NCI-H2107 (cell line): ENCODE results near the gene ZC3H12C.
A peak's percentile ranks its signal among the peaks of the same experiment; 100 is the strongest.

Source experiments
- DNase-seq: peaks from one replicate; lab custom pipeline; 2025; lab: John Stamatoyannopoulos, UW

Gene ZC3H12C

DNA sequence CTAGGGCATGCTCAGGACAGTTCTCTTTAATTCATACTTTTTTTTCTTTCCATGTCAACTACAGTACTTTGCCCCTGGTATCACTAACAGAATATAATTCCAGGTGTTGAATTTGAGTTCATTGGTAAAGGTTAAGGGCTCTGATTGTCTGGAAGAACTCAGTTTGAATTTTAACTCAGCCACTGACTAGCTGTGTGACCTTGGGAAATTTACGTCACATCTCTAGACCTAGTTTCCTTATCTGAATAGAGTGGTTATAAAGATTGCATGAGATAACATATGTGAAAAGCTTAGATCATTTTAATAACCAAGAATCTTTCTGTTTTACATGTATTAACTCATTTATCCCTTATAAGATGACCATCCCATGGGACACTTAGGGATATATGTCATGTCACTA, 15.8 kb upstream of the ZC3H12C start:
- no peak for DNase-seq

DNA sequence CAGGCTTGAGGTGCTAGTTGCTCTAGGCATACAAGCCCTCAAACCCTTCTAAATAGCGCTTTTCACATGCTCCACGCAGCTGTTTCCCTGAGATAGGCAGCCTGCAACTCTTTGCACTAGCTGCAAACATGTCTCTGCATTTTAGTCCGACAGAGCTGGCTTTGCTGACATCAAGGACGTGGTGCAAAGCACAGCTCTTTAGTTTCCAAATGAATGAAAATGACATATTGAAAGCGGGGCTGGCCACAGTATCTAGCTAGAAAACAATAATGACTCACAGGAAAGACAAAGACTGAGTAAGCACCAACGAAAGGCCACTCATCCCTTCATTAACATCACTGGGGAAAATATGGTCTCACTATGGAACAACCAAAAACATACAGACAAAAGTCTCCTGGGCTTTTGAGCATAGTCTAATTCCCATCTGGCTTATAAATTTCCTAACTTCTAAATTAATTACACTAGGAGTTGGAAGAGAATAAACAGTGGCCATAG, 15.3 kb upstream of the ZC3H12C start:
- no peak for DNase-seq

DNA sequence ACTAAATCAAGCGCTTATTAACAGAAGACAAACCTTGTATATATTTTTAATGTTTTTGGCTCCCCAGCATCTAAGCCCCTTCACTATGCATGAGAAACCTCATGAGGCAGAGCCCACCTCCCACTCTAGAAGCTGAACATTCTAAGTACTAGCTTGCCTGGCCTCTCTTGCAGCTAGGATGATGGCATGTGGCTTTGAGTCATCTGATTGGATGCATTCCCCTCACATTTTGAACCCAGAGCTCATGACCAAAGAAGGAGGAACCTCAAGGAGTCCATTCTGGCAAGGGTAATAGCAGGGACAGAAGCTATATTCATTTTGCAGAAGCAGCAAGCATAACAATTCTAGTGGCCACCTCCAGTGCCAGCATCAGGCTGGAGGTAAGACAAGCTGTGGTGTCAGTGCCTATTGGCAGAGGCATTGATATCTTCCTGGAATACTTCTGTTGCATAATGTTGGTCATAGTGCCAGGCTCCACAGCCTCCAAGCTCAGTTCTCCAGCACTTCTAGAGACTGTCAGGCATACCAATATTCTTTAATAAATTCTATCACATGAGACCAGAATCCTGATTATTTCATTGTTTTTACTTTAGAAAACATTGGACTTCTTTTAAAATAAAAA, 14.2 kb upstream of the ZC3H12C start:
- no peak for DNase-seq

DNA sequence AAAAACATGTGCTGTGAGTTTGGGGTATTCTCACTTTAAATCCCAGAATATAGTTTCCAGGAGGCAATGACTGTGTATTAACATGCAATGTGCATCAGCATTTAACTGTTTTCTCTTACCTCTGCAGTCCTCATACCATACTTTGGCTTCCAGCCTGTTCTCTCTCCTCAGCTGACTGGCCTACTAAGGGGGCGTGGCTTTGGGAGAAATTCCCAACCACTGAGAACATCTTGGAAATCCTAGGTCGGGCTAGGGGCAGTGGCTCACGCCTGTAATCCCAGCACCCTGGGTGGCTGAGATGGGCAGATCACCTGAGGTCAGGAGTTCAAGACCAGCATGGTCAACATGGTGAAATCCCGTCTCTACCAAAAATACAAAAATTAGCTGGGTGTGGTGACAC, 13.5 kb upstream of the ZC3H12C start:
- DNase-seq: no peak

DNA sequence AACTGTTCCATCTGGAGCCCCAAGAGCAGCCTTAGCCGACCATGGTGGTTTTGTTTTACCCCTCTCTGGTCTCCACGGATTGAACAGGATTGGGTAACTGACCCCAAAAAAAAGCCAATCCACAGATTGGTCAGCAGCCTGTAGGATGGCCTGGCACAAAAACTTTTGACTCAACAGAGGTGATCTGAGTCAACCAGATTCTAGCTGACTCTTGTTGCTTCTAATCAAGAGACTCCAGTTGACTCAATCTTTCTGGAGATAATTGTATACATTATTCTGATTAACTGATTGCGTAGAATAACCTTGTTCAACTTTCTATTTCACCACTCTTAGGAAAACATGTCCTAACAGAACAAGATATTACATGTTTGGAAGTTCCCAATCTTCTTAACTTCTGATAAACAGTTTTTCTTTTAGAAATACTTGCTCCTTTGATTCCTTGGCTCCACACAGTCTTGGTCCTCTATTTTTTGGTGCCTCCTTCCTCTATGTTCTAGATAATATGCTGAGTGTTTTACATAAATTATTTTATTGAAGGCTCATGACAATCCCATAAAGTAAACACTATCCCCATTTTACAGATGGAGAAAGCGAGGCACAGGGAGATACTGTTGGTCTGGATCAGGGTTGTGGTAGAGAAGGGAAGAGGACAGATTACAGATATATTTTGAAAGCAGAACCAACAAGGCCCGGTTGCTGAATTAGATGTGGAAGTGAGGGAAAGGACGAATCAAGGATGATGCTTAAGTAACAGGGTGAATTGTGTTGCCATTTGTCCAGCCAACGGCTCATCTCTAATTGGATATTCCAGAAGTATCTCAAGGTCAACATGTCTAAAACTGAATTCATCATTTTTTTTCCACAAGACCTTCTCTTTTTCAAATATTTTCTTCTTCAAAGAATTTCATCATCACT, 11.5 kb upstream of the ZC3H12C start:
- no peak for DNase-seq

DNA sequence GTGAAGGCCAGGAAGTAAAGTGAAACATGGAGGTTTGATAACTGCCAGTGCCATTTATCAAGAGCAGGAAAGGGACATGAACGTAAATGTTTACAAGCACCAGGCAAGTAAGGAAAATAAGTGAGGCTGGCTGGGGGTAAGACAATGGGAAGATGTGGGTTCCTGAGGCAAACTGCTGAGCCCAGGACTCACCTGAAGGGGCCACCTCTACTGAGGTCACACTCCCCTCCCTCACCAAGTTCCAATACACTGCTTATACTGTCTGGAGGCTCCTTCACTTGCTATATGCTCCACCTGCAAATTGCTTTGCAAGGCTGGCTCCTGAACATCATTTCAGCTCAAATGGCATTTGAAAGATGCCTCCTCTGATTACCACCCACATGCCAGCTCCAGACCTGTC, 10.3 kb upstream of the ZC3H12C start:
- DNase-seq: no peak

DNA sequence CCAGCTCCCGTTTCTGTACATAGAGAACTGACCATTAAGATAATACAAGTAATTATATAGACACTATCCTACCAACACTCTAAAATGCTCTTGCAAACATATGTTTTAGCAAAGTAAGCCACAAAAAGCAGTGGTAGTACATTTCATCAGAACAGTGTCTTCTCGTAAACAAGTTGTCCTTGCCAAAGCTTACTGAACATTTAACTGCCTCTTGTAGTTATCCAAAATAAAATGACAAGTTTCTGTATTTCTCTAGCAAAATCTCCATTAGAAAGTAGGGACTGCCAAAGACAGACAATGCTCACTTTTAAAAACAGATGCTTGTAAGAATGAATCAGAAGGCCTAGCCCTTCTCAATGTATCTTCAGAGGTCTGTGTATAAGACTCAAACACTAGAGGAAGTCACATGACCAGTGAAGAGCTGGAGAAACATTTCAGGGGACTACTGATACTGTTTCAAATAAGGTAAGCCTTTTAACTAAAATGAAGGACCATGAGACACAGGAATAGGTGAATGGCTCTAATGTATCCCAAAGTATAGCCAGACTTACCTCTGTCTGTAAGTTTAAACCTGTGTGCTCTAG, 7.8 kb upstream of the ZC3H12C start:
- DNase-seq: no peak

DNA sequence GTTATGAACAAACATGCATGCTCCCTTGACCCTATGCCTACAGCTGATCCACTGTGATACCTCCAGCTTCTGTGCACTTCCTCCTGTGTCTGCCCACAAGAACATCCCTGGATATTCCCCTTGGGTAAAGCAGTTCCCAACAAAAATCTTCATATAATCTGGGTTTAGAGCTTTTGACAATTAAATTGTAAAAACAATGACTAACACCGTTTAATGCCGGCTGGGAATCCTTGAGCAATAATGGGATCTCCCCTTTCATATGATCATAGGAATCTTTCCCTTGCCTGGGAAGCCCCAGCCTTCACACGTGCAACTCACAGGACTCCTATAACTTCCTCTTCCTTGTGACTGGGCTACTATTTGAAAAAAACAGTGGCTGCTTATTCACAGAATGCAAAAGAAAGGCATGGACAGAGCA, 6.3 kb upstream of the ZC3H12C start:
- DNase-seq: no peak

DNA sequence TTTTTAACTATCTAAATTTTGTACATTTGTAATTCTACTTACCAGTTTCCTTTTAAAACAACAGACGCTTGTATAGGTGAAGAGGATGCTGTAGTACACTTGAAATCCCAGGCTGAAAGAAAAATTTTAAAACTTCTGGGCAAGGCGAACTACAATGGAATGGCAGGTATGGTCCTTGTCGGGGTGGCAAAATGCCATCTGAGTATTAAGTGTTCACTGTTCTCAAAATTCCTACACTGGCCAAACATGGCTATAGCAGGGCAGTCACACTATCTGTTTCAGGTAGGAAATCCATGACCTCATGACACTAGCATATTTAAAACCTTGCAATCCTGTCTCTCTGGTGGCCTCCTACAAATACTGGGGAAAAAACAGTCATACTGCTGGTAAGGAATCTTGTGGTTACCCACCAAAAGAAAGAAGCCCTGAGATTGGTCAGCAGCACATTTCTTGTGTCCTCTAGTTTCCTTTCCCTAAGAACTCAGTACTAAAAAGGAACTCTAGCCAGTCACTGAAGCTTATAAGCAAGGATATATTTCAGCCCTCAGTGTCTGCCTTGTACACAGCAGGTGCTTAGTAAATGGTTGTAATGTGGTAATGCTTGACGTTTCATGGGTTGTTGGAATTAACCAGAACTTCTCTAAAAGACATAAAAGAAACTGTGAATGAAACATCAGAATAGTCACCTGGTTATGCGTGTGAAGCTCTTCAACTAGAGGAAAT, 5.2 kb upstream of the ZC3H12C start:
- DNase-seq: no peak

DNA sequence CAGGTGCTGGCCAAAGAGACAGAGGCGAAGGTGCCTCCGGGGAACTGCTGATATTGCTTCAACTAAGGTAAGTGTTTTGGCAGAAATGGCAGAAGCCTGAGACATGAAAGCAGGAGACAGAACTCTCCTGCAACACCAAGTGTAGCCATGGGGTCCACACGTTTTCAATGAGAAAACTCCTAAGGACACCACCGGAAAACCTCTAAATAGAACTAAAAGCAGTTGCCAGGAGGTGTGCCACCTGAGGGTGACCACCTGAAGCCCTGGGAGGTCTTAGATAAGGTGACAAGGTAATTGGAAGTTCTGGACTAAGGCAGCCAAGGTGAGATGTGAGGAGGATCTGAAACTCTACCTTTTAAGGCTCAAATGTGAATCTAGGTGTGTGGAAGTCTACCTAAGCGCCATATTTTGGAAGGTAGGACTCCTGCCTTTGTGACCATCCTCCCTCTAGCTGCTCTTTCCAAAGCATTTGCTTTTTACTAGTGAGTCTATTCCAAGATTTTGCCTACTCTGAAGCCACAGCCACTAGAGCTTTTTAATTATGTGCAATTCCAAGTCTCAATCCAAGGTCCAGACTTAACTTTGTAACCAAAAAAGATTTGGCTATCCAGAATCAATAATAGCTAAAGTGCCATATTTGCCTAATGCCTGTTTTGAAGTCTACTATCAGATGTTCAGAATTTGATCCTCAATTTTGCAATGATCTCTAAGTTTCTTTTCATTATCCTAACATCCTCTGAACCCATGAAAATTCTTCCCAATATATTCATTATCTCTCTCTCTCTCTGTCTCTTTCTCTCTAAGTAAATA, 4.5 kb upstream of the ZC3H12C start:
- DNase-seq: no peak

DNA sequence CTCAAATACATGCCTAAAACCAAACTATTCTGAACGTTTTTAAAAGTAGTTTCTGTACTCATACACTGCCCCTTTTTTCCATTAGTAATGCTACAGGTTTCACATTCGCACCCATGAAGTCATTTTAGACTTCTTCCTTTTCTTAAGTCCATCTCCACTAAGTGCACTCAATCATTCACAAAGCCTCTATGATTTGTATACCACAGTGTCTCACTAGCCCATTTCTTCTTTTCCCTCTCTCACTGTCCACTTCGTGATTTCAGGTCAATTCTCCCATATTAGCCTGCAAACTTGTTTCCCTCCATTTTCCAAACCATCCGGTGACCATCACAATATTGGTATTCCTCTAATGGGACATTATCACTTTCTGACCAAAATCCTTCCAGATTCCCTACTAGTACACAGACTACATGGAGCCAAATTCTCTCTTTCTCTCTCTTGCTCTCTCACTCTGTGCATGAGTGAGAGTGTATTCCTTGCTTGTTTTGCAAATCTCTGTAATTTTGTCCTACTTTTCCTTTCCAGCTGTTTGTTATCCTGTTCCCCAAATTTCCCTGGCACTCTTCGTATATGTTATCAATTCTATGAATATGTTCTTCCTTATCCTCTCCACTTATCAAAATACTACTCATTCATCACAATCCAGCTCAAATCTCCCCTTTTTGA, 3.4 kb upstream of the ZC3H12C start:
- DNase-seq: no peak

DNA sequence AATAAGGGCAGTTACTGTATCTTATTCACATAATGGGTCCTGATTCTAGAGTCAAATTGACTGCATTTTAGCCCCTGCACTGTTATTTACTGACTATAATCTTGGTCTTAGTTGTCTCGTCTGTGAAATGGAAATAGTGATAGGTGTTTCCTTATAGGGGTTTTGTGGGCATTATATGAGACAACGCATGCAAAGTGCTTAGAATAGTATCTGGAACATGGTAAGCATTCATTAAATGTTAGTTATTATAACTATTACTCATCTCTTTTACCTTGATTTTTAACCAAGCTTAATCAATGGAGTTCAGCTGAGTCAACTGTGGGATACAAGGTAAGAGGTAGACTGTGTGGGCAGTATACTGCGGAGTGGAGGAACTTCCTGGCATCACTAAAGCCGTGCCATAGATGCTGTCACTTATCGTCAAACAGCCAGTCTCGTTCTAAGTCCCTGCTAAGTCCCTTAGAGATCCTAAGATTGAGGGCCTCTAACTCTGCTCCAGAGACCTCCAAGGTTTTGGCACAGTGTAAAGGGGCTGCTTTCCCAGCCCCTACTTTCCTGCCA, 2.6 kb upstream of the ZC3H12C start:
- DNase-seq: no peak

DNA sequence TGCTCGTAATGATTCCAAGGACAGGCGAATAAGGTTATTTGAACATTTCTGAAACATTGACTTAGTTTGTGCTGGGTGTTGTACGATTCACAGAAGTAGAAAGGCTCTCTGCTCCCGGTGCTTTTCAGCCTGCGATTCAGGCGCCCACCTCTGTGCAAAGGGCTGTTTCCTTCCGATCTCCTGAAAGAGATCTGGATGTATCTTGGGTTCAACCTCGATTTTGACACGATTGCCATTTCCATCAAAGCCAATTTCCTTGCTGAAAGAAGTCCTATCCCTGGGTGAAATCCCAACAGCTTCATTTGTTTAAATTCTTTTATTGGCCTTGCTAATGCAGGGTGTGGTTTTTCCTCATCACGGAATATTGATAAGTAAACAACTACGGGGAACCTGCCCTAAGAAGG, 1.1 kb upstream of the ZC3H12C start:
- DNase-seq: no peak

DNA sequence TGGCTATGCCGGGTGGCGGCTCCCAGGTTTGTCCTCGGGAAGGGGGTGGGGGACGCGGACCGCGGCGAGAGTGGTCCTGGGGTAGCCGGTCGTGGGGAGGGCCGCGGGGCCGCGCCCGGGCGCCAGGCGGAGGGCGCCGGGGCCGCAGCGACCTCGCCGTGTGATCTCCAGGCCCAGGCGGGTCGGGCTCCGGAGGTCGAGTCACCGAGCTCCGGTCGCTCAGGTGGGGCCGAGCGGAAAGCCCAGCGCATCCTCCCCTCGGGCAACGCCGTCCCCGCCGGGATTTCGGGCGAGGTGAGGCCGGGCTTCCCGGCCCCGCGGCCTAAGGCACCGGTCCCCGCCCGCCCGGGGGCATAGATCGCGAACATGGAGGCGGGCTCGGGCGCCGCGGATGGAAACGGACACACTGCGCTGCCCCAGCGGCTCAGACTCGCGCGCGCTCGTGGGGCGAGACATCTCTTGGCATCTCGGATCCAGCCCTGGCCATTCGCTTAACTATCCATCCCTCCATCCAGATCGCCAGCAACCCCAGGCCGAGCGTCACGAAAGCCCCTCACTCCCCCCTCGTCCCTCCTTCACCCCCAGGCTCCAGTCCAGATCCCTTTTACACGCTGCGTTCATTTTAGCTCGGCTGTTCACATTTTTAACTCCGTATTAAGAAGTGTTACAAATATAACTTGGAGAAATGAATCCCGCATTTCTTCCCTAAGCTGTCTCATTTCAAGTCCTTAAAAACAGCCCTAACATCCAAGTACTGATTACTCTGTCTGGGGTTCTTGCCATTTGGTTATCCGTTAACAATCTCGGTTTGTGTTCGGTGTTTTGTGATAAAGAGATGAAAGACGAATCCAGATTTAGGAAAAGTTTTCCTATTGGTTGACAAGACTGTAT, 460 bp downstream of the ZC3H12C start:
- DNase-seq: peak; percentile 12

DNA sequence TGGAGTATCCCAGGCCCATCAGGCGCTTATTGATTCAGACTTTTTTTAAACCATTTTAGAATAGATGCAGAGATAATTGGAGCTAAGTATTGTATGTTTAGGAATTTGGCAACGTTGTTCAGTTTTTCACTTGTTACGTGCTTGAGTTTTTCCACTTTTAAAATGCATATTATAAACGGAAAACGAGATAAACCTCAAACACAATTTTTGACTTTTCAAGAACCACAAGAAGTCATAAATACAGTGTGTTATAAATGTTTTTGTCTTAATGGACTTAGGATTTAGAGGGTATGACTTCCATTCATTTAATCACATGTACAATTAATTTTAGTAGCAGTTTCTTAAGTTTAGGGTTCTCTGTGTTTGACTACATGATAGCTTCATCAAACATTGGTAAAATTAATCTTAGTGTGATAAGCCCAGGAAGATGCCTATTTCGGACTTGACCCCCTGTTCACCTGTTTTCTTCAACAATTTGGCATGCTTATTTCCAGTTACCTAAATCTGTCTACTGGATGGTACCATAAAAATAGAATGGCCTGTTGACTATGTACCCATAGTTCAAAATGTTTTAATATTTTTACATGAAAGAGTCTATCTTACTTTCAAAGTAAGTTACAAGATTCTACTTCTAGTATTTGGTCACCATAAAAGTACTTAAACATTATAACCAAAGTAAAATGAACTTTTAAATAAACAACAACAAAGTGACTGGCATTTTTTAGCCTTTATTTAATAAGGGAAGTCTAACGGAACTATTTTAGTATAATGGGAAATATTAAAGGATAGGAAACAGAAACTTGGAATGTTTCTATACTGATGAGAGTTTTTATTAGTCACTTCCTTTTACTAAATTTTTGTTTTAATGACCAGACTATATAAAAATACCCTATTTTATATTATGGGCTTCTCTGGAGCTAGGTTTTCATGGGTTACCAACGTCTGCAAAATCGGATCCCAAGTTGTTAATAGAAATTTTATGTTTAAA, 1.4 kb downstream of the ZC3H12C start:
- DNase-seq: no peak

DNA sequence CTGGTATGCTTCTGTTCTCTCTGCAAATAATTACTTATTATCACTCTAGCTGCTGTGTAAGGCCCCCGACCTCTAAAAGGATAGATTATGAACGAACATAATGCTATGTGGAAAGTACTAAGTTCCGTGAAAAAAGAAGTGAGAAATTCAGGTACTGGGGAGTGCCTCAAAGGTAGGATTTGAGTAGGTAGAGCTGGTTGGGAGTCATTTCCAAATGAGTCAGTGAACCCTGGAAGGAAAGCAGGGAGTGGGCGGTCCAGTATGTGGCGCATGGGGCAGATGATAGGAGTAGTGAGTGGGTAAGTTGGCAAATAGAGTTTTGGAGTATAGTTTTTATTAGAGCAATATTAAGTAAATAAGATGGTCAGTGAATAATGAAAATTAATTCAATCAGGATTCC, 2.4 kb downstream of the ZC3H12C start:
- no peak for DNase-seq

DNA sequence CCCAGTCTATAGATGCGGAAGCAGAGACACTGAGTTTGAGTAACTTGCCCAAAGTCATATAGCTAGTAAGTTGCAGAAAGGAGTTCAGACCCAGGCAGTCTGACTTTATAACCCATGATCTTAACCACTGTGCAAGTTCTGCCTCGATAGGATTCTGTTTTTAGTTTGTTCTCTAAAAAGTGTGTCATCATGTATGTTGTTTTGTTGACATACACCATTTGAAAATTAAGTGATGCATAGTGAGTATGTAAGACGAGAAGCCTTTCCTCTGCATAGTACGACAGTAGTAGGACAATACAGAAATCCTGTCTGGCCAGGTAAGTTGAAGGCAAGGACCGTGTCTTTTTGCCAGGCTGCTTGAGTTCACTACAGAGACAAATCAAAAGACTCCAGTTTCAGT, 3.3 kb downstream of the ZC3H12C start:
- DNase-seq: no peak

DNA sequence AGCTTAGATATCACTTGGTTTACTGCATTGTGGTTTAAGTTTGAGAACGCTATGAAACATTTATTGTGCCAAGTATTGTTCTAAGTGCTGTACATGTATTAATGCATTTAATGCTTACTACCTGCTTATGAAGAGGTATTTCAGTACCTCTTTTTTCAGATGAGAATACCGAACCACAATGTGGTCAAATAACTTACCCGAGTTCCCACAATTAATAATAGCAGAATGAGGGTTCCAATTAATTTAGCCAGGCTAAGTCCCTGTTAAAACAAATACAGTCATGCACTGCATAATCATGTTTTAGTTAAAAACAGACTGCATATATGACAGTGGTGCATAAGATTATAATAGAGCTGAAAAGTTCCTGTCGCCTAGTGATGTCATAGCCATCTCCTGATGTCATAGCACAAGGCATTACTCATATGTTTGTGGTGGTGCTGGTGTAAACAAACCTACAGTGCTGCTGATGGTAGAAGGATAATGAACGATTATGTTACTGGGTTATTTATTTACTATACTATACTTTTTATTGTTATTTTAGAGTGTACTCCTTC, 4.3 kb downstream of the ZC3H12C start:
- DNase-seq: no peak
